T47D (cell line): ENCODE measurements around the gene RER1.

Experiments
- DNase-seq, 2 experiments: peaks; one replicate each; pipeline versions ENCODE4 v3.0.0 to v3.0.0-alpha.2; 2011 to 2012; ENCODE audit warnings: low read depth in 1 of 2, low spot score in 1 of 2
- JUND ChIP-seq: IDR thresholded peaks from 2 replicates; pipeline ENCODE4 v1.6.1; 2012; ENCODE audit warnings: low read depth
- in situ Hi-C: cut with HindIII; loops from 2 replicates; pipeline ENCODE4 v1.10.0; 2016; ENCODE audit warnings: low sequenced_read_pairs, low pct_unique_long_range_greater_than_20kb

Gene RER1

DNA sequence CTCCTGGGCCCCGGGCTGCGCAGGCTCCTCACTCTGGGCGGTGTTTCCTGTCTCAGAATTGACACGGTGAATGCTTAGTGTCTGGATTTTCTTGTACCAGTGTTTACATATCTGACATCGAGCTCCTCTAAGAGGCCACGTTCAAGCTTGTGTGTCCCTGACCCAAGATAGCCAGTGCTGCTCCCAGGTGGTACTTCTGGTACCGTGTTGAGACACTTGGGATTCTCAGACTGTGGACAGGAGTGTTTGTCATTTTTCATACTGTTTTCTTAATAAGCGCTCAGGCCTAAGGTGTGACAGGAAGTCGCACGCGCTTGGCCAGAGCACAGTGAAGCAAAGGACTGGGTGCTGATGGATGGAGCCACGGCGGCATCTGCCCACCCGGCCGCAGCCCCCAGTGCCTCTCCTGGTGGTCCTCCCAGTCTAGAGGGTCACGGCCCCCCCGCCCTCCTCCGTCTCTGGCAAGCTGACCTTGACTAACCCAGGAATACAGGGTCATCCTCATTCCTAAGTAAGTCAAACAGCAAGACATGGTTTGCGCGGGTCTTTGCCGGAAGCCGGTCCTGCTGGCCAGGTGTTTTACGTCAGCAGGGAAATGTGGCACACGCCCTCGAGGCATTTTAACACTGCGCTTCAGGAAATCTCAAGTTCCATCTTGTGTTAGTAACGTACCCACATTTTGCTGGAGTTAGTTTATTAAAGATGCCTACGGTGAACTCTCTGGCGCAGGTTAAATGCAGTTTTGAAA is 12.7 kb downstream of the RER1 start:
- no peak for TF ChIP-seq JUND
- DNase-seq = no peak
- in situ Hi-C loops = no loop called here

DNA sequence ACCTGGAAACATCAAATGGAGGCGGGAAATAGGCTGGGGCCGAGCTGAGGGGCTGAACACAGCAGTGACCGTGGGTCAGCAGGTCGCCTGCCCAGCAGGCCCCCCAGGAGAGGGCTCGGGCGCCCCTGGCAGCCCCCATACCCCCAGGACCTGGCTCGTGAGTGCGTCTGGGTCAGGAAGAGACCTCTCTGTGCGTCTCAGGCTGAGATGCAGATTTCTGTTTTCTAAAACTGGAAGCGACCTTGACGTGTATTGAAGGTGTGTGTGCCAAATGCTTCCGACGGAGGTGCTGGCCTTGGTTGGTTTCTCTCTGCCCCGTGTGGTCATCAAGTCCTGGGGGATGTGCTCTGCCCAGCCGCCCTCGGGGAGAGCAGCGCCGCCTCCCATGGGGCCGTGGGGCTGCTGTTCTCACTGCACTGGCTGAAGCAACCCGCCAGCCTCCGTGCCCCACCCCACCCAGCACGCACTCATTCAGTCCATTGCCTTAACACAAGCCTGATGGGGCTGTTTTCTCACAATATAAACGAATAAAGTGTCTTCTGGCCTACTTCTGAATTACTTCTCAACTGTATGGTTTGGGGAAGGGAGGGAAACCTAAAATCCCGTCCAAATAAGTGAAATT is 13.4 kb downstream of the RER1 start:
- no peak for DNase-seq
- TF ChIP-seq JUND = no peak
- in situ Hi-C loops = no loop called here

DNA sequence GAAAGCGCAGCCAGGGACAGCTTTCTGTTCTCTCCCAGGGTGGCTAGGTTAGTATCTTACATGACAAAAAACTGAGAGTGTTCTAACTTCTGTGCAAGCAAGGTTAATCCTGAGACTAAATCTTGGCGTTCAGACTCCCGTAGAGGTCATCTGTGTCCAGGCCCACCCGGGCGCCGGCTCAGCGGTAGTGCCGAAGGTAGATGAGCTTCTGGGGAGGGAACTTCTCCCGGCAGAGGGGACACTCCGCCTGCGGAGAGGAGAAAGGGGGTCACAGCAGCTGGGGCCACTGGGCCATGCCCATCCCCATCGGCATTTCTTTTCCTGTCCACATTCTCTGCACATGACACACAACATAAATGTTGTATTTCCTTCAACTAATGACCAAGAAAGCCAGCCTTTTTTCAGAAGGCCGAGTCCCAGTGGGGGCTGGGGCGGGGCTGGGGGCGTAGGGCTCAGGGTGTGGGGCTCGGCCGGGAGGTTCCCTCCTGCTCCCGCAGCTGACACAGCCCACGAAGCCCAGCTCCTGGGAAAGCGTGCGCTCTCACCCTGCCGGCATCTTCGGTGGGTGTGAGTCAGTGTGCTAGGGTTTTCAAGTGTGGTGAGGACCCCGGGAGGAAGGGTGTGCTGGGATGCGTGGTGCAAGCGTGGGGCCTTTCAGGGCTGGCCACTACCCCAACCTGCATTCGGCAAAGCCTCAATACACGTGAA is 14.1 kb downstream of the RER1 start:
- DNase-seq = no peak
- TF ChIP-seq JUND = no peak
- in situ Hi-C loops = no loop called here

DNA sequence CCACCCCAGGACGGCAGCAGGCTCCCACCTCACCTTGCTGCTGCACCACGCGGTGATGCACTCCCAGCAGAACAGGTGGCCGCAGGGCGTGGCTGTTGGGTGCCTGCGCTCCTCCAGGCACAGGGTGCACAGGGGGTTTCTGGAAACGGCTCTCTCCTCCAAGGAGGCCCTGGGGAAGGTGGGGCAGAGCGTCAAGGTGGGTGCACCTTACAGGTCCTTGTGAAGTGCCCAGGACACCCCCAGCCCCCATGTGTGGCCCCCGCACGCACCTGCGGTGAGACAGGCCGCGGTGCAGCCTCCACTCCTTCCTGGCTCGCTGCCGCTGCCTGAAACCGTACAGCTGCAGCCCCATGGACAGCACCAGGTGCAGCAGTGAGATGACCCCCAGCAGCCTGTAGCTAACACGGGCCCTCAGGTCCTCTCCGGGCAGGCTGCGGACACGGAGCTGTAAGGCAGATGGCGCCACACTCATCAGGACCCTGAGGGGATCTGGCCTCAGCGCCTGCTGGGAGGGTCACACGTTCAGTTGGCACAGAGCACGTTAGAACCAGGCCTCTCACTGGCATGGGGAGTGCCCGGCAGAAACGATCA is 14.9 kb downstream of the RER1 start:
- TF ChIP-seq JUND = no peak
- DNase-seq = no peak
- in situ Hi-C loops = no loop called here

DNA sequence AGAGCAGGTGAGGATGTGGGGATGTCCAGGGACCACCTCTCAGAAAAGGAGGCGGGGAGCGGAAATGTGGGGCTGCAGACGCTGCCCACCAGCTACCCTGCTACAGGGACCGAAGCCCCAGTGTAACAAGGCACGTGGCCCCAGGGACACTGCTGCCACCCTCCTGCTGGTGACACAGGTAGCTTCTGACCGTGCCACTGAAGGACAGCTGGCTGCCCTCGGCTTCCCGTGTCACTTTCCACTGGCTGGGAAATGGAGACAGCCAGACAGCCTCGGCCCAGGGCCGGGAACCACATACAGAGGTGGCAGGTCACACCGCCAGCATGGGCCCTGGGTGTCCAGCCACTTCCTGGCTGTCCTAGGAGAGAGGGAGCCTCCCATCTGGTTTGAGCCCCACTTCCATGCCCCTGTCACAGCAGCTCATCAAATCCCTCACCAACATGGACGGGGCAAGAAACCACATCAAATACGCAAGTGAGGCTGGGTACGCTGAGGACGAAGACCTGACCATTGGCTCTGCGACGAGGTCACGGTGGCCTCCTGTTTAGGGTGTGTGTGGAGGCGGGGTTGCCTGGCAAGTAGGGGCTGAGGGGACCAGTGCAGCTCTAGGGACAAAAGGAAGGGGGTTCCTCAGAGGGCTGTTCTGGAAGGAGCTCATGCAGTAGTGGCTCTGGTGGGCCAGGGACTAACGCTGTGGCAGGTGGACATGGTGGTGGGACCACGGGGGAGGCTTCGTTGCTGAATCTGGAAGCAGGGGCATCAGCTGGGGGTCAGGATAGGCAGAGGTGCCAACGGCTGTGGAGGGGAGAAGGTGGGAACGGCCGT is 15.7 kb downstream of the RER1 start:
- in situ Hi-C loops = no loop called here
- no peak for TF ChIP-seq JUND
- DNase-seq = no peak

DNA sequence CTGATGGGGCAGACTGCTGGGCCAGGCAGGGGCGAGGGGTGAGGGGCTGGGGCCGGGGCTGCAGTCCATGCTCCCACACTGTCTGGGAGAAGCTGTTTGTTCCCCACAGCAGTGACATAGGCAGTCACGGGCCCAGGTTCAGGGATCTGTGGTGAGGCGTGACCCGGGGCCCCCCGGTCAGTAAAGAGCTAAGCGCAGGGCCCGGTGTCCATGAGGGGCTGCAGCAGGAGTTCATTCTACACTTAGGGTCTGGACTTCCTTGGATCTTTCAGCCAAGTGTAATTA is 16.3 kb downstream of the RER1 start:
- TF ChIP-seq JUND = no peak
- DNase-seq = no peak
- in situ Hi-C loops = no loop called here

DNA sequence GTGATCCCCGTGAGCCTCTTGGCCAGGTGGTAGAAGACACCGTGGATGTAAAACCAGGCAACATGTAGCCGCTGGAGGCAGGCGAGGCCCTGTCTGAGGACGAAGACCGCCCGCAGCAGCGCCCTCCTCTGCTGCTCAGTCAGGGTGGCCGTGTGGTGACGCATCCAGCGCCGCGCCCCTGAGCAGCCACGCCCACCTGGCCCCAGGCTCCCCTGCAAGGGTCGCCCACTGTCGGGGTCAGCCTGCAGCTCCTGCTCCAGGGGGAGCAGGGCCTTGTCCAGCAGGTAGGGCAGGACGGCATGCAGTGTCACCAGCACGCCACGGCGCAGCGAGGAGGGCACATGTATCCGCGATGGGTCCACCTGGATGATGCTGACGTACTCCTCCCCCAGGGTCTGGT is 16.8 kb downstream of the RER1 start:
- in situ Hi-C loops = no loop called here
- no peak for TF ChIP-seq JUND
- no peak for DNase-seq

DNA sequence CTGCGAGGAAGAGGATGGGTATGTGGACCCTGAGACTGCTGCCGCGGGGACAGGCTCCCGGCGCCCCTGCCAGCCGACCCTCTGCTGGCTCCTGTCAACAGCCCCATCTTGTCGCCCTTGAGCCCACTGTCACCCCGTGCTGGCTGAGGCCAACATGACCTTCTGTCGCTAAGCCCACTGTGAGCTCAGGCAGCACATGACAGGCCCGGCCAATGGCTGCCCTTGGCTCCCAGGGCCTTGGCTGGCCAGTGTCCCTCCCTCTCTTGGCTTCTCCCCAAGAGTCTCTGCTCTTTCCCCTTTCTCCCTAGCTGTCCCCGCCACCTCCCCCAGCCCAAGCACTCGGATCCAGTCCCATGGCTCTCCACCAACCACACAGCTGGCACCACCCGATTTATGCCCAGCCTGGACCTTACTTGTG is 17.2 kb downstream of the RER1 start:
- no peak for TF ChIP-seq JUND
- in situ Hi-C loops = no loop called here
- no peak for DNase-seq

DNA sequence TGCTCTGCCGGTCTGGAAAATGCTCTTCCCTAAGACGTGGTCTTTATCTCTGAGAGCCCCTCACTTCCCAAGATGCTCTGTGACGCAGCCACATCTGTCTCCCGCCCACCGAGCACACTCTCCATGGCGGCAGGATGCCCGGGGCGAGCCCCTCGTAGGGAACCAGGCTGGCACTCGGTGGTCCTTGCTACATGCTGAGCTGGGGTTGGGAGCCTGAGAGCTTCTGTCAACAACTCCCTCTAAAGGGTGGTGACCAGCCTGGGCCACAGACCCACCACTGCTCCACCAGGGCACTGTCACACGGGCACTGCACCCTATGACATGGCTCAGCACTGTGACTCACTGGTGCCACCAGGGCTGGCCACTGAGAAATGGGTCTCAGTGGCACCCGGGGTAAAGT is 18.1 kb downstream of the RER1 start:
- DNase-seq = no peak
- in situ Hi-C loops = no loop called here
- TF ChIP-seq JUND = no peak

DNA sequence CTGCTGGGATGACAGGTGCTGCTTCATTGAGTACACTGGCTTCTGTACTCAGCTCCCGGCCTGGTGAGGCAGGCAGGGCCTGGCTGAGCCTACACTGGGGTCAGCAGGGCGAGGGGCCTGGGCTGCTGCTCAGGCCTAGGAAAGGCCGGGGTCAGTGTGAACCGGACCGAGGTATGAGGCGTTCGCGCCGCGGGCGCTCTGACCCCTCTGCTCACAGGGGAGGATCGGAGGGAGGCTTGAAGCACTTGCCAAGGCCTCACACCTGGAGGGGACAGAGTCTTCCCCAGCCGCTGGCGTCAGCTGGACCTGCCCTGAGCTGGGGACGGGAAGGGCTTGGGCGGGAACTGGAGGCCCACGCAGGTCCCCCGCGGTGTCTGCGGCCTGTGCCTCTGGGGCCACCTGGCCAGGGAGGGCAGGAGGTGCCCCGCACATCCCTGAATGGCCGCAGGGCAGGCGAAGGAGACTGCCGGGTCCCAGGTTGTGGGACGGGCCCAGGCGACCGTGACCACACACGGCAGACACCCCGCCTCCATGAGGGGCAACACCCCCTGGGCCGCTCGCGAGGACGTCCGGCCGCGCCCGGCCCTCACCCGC is 20.3 kb downstream of the RER1 start:
- no peak for DNase-seq
- no peak for TF ChIP-seq JUND
- in situ Hi-C loops = no loop called here

DNA sequence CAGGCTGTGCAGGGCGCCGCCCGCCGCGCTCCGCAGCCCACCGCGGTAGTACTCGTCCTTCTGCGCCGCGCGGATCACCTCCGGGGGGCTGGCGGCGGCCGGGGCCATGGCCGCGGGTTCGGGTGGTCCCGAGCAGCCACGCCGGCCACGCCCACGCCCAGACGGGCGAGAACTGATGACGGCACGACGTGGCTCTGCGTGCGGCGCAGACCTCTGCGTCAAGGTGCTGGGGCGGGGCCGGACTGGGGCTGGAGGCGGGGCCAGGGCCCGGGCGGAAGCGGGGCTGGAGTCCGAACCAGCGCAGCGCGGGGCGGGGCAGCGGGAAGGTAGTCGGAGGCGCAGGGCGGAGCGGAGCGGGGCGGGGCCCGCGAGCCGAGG is 20.7 kb downstream of the RER1 start, which contains the start of gene PEX10:
Gene PEX10 (minus strand): TSS at position 170 of the 378 bp plus-strand sequence. CDS start 62 bp downstream, at position 108.
- no peak for TF ChIP-seq JUND
- in situ Hi-C loops = no loop called here
- peak; percentile 78 to 94 for DNase-seq

DNA sequence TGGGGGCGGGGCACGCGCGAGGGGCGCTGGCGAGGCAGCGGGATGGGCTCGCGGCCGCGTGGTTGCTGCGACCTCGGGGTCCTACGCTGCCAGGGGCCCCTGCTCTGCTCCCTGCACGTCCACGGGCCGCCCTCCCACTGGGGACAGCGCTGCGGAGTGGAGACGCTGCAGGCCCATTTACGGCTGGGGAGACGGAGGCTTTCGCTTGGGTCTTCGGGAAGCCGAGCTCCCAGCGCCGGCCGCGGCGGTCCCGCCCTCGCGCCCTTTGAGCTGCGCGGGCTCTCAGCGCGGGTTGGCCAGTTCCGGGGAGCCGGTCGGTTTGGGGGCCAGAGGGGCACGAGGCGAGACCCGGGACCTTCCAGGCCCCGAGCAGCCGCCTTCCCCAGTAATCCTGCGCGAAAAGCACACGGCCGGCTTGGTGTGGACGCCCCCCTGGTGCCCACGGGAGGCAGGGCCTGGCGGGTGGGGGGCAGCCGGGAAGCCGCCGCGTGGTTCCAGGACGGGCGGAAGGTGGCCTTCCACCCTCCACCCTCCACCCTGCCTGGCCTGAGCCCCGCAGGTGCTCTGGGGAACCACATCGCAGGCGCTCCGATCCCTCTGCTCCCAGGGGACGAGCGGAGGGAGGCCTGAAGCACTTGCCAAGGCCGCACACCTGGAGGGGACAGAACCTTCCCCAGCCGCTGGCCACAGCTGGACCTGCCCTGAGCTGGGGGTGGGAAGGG is 21.3 kb downstream of the RER1 start:
- in situ Hi-C loops = no loop called here
- no peak for TF ChIP-seq JUND
- peak in 1 of 2 experiments; percentile 57 for DNase-seq
